ENCODE data around the gene ARMH1.
A peak's percentile ranks its signal among the peaks of the same experiment; 100 is the strongest.
"Not testable (repeated sequence)": the region's sequence is repeated elsewhere in the genome, so short reads cannot be mapped to it uniquely, and the experiment has no call there.

ARMH1 gene

GRCh38 chr1:44723496-44724295 is 49.2 kb downstream of the ARMH1 start:
- Histone ChIP-seq H3K36me3 (ENCODE audit: control insufficient read depth, insufficient read depth, low read length) (no peaks in the 10 kb centered on the region), H3K9ac (ENCODE audit: low read length) (no peak overlapping the region), H3K27ac (ENCODE audit: low read depth, low read length) (no peak overlapping the region), H3K4me3 (ENCODE audit: low read length) (no peak overlapping the region), H3K4me1 (ENCODE audit: control insufficient read depth, insufficient read depth, low read length) (no peaks in the 10 kb centered on the region), H3K27me3 (ENCODE audit: control insufficient read depth, insufficient read depth, low read length) (no peaks in the 10 kb centered on the region)

DNA sequence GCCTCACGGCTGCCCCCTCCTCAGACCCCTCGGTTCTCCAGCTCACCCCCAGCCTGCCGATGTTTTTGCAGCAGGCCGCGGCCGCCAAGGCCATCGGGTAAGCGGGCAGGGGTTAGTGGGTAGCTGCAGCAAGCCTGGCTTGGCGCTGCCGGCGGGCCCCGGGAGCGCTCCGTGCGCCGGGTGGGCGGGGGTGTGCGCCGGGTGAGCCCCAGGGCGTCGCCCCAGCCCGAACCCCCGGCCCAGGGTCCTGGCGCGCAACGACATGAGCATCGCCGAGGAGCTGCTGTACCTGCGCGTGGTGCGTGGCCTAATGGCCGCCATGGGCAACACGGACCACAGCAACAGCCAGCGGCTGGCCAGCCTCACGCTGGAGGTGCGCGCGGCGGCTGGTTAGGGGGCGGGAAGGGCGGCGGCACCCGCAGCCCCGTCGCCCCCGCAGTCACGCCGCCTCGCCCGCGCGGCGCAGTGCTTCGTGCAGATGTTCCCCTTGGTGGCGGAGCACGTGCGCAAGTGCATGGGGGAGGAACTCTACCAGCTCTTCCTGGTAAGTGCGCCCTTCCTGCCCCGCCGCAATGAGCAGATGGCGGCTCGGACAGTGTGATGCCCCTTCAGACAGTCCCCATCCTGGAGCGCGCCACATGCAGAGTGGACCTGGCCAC is 49.9 kb downstream of the ARMH1 start:
- Histone ChIP-seq H3K27me3 (ENCODE audit: control insufficient read depth, insufficient read depth, low read length) (no peaks in the 10 kb centered on the region), H3K4me3 (ENCODE audit: low read length) (no peak overlapping the region)

GRCh38 chr1:44724955-44725698 is 50.6 kb downstream of the ARMH1 start:
- Histone ChIP-seq H3K9ac (ENCODE audit: low read length) (no peak overlapping the region), H3K36me3 (ENCODE audit: control insufficient read depth, insufficient read depth, low read length) (no peaks in the 10 kb centered on the region), H3K4me1 (ENCODE audit: control insufficient read depth, insufficient read depth, low read length) (no peaks in the 10 kb centered on the region), H3K27ac (ENCODE audit: low read depth, low read length) (no peak overlapping the region), H3K4me3 (ENCODE audit: low read length) (no peak overlapping the region), H3K27me3 (ENCODE audit: control insufficient read depth, insufficient read depth, low read length) (no peaks in the 10 kb centered on the region)

More for the DNA sequence above, 49.9 kb downstream of the ARMH1 start:
- no peak overlapping the region for H3K9ac ChIP-seq (ENCODE audit: low read length)
- no peaks in the 10 kb centered on the region for H3K36me3 ChIP-seq (ENCODE audit: control insufficient read depth, insufficient read depth, low read length)
- no peak overlapping the region for H3K27ac ChIP-seq (ENCODE audit: low read depth, low read length)
- H3K4me1 ChIP-seq (ENCODE audit: control insufficient read depth, insufficient read depth, low read length) = no peaks in the 10 kb centered on the region

- Histone ChIP-seq H3K4me3 (ENCODE audit: low read length) (peak within 1 kb of the TSS; percentile 32), H3K4me1 (ENCODE audit: control insufficient read depth, insufficient read depth, low read length) (peaks cover 4% of the 10 kb centered on the region), H3K27ac (ENCODE audit: low read depth, low read length) (peak within 1 kb of the TSS; percentile 82), H3K9ac (ENCODE audit: low read length) (no peak within 1 kb of the TSS), H3K36me3 (ENCODE audit: control insufficient read depth, insufficient read depth, low read length) (no peaks in the 10 kb centered on the region), H3K27me3 (ENCODE audit: control insufficient read depth, insufficient read depth, low read length) (no peaks in the 10 kb centered on the region)
These were observed 56.4 kb downstream of the ARMH1 start, which contains the start of gene RNU5D-1 for GRCh38 chr1:44730741-44731512. Gene RNU5D-1, minus strand, starts transcription at chr1:44731170.

- Histone ChIP-seq H3K36me3 (ENCODE audit: control insufficient read depth, insufficient read depth, low read length) (no peaks in the 10 kb centered on the region), H3K9ac (ENCODE audit: low read length) (no peak overlapping the region), H3K27me3 (ENCODE audit: control insufficient read depth, insufficient read depth, low read length) (no peaks in the 10 kb centered on the region), H3K27ac (ENCODE audit: low read depth, low read length) (no peak overlapping the region), H3K4me3 (ENCODE audit: low read length) (no peak overlapping the region), H3K4me1 (ENCODE audit: control insufficient read depth, insufficient read depth, low read length) (peaks cover 4% of the 10 kb centered on the region)
These were observed 58.9 kb downstream of the ARMH1 start for GRCh38 chr1:44733365-44733764.

DNA sequence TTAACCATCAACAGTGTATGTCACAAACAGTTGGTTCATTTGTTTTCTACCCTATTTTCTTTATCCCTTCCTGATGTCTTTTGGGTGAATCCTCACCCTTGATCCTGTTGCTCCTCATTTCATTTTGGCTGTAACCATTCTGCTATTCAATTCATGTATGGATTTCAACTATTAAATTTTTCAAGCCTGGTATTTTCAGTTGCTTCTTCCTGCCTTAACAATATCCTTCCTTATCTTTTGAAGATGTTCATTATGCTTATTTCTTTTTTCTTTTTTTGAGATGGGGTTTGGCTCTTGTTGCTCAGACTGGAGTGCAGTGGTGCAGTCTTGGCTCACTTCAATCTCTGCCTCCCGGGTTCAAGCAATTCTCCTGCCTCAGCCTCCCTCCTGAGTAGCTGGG is 59.3 kb downstream of the ARMH1 start:
- no peaks in the 10 kb centered on the region for H3K36me3 ChIP-seq (ENCODE audit: control insufficient read depth, insufficient read depth, low read length)
- no peak overlapping the region for H3K9ac ChIP-seq (ENCODE audit: low read length)
- H3K4me1 ChIP-seq (ENCODE audit: control insufficient read depth, insufficient read depth, low read length) = peaks cover 4% of the 10 kb centered on the region
- no peaks in the 10 kb centered on the region for H3K27me3 ChIP-seq (ENCODE audit: control insufficient read depth, insufficient read depth, low read length)
- no peak overlapping the region for H3K4me3 ChIP-seq (ENCODE audit: low read length)
- H3K27ac ChIP-seq (ENCODE audit: low read depth, low read length) = no peak overlapping the region

GRCh38 chr1:44735992-44736391 is 61.5 kb downstream of the ARMH1 start:
- Histone ChIP-seq H3K4me3 (ENCODE audit: low read length) (no peak overlapping the region), H3K36me3 (ENCODE audit: control insufficient read depth, insufficient read depth, low read length) (no peaks in the 10 kb centered on the region), H3K27me3 (ENCODE audit: control insufficient read depth, insufficient read depth, low read length) (no peaks in the 10 kb centered on the region), H3K27ac (ENCODE audit: low read depth, low read length) (no peak overlapping the region), H3K4me1 (ENCODE audit: control insufficient read depth, insufficient read depth, low read length) (peaks cover 4% of the 10 kb centered on the region), H3K9ac (ENCODE audit: low read length) (no peak overlapping the region)

DNA sequence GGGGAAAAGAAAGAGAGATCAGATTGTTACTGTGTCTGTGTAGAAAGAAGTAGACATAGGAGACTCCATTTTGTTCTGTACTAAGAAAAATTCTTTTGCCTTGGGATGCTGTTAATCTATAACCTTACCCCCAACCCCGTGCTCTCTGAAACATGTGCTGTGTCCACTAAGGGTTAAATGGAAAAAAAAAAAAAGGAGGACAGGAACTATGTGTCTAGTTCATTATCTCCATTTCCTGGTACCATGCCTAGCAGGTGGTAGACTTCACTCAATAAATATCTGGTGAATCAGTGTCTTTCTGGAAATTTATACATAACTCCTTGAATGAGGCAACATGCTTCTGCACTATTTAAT is 64.4 kb downstream of the ARMH1 start:
- Histone ChIP-seq H3K27ac (ENCODE audit: low read depth, low read length) (peak overlapping the region; percentile 86), H3K4me3 (ENCODE audit: low read length) (peak overlapping the region; percentile 66)
- H3K27me3 ChIP-seq (ENCODE audit: control insufficient read depth, insufficient read depth, low read length); H3K36me3 ChIP-seq (ENCODE audit: control insufficient read depth, insufficient read depth, low read length); H3K4me1 ChIP-seq (ENCODE audit: control insufficient read depth, insufficient read depth, low read length); H3K9ac ChIP-seq (ENCODE audit: low read length): not testable (repeated sequence)

DNA sequence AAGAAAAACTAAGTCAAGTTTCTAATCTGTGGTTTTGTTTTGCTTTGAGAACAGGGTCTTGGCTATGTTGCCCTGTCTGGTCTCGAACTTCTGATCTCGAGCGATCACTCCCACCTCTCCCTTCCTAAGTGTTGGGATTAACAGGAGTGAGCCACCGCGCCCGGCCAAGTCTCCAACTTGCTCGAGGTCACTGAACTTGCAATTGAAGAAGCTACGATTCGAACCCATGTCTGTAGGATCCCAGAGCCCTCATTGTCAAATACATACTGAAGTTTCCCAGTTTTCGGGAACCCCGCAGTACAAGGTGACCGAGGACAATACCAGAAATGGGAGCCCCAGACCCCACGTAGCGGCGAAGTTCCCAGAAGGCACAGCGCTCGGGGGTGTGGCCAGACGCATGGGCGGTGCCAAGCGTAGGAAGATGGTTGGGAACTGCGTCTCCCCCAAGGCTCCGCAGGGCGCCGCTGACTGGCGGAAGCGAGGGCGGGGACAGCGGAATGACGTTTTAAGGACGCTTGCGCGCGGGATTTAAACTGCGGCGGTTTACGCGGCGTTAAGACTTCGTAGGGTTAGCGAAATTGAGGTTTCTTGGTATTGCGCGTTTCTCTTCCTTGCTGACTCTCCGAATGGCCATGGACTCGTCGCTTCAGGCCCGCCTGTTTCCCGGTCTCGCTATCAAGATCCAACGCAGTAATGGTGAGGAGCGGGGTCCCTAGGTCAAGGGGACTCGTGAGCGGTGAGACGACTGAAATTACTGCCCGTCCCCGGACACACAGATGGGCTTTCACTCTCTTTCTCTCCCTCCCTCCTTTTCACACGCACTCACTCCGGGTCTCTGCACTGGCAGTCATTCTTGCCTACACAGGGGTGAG is 65.0 kb downstream of the ARMH1 start, which contains the start of gene KIF2C:
KIF2C (plus strand) TSS at position 531 of the 872 bp plus-strand sequence; CDS start at position 627, 96 bp downstream.
- Histone ChIP-seq H3K36me3 (ENCODE audit: control insufficient read depth, insufficient read depth, low read length) (no peaks in the 10 kb centered on the region), H3K4me3 (ENCODE audit: low read length) (peak within 1 kb of the TSS; percentile 73), H3K27ac (ENCODE audit: low read depth, low read length) (peak within 1 kb of the TSS; percentile 86), H3K9ac (ENCODE audit: low read length) (peak within 1 kb of the TSS; percentile 58), H3K4me1 (ENCODE audit: control insufficient read depth, insufficient read depth, low read length) (peaks cover 4% of the 10 kb centered on the region), H3K27me3 (ENCODE audit: control insufficient read depth, insufficient read depth, low read length) (no peaks in the 10 kb centered on the region)

- Histone ChIP-seq H3K27me3 (ENCODE audit: control insufficient read depth, insufficient read depth, low read length) (no peaks in the 10 kb centered on the region), H3K4me3 (ENCODE audit: low read length) (peak overlapping the region; percentile 73), H3K36me3 (ENCODE audit: control insufficient read depth, insufficient read depth, low read length) (no peaks in the 10 kb centered on the region), H3K27ac (ENCODE audit: low read depth, low read length) (no peak overlapping the region), H3K9ac (ENCODE audit: low read length) (peak overlapping the region; percentile 58), H3K4me1 (ENCODE audit: control insufficient read depth, insufficient read depth, low read length) (peaks cover 4% of the 10 kb centered on the region)
These were observed 65.7 kb downstream of the ARMH1 start for GRCh38 chr1:44740179-44740617.

DNA sequence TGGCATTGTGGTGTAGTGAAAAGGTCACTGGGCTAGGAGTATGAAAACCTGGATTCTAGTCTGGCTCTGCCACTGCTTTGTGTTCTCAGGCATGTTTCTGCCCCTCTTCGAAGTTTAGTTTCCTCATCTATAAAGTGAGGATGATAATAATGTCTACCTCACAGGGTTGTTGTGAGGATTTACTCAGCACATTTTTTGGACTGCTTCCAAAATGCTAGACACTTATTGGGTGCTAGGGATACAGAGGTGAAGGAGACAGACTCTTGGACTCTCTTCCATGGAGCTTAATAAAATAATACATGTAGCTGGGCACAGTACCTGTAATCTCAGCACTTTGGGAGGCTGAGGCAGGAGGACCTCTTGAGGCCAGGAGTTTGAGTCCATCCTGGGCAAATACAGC is 68.7 kb downstream of the ARMH1 start:
- H3K9ac ChIP-seq (ENCODE audit: low read length) = no peak overlapping the region
- H3K4me1 ChIP-seq (ENCODE audit: control insufficient read depth, insufficient read depth, low read length) = peaks cover 4% of the 10 kb centered on the region
- H3K4me3 ChIP-seq (ENCODE audit: low read length) = no peak overlapping the region
- H3K27me3 ChIP-seq (ENCODE audit: control insufficient read depth, insufficient read depth, low read length) = no peaks in the 10 kb centered on the region
- no peak overlapping the region for H3K27ac ChIP-seq (ENCODE audit: low read depth, low read length)
- no peaks in the 10 kb centered on the region for H3K36me3 ChIP-seq (ENCODE audit: control insufficient read depth, insufficient read depth, low read length)
